B cell (primary cell): Measurements from ENCODE around the gene CRTC1. TPM values are rescaled to one million over a fixed set of nuclear protein-coding genes. Genes with fewer than 3 reads are reported as not detected.
A peak's percentile ranks its signal among the peaks of the same experiment; 100 is the strongest.

Source experiments
- ATAC-seq: fragments of 200-7000 bp; cut with Tn5 transposase; one replicate; pipeline ENCODE4 v1.10.0; 2021; ENCODE audit warnings: low read depth, mild to moderate bottlenecking, moderate number of reproducible peaks, moderate library complexity
- CTCF ChIA-PET: fragments of 350-600 bp; sonication (Branson Sonifier 250); formaldehyde crosslinking; loops from one replicate; lab custom pipeline; 2021; ENCODE audit warnings: antibody characterized with exemption, inconsistent platforms; lab: Charles Lee
- POLR2A ChIA-PET: fragments of 350-600 bp; sonication (Branson Sonifier 250); formaldehyde crosslinking; loops from one replicate; lab custom pipeline; 2021; ENCODE audit warnings: antibody characterized with exemption; lab: Charles Lee
- DNase-seq: peaks from one replicate; pipeline ENCODE4 v3.0.0; 2013
- H2AFZ ChIP-seq: 2 replicates; pipeline ENCODE4 v1.6.1; 2012; ENCODE audit warnings: mild to moderate bottlenecking, low read depth, low read length; ENCODE audit not compliant: insufficient read depth, poor library complexity, severe bottlenecking
- H3K27ac ChIP-seq, 2 donors: 1 replicate in 1 of 2; 2 replicates in 1 of 2; pipeline ENCODE4 v1.5.1; 2012 to 2013; ENCODE audit warnings: low read length in 2 of 2, mild to moderate bottlenecking in 2 of 2, moderate library complexity in 1 of 2
- H3K27me3 ChIP-seq, 4 experiments: fragments of 200-600 bp in 1 of 4; sonication (generic) in 1 of 4; replicated peaks in 1 of 4; 1 replicate in 2 of 4; 2 replicates in 2 of 4; pipeline versions ENCODE4 v1.6.1 to v1.7.0; 2013 to 2016; ENCODE audit warnings: low read length in 3 of 4, mild to moderate bottlenecking in 2 of 4, mixed read lengths in 1 of 4, moderate library complexity in 1 of 4; ENCODE audit not compliant: insufficient read depth in 4 of 4, control insufficient read depth in 3 of 4; ENCODE audit errors: control extremely low read depth in 1 of 4
- H3K36me3 ChIP-seq, 2 experiments: replicated peaks in 1 of 2; 1 replicate in 1 of 2; 2 replicates in 1 of 2; pipeline versions ENCODE4 v1.6.1 to v1.7.1; 2013; ENCODE audit warnings: low read length in 1 of 2; ENCODE audit not compliant: insufficient read depth in 2 of 2, control insufficient read depth in 1 of 2; ENCODE audit errors: control extremely low read depth in 1 of 2, extremely low read depth in 1 of 2
- H3K4me1 ChIP-seq, 2 donors: fragments of 200-600 bp in 1 of 2; sonication (generic) in 1 of 2; 1 replicate in 1 of 2; 2 replicates in 1 of 2; pipeline versions ENCODE4 v1.5.1 to v1.6.1; 2013 to 2017; ENCODE audit warnings: low read length in 2 of 2; ENCODE audit not compliant: control insufficient read depth in 2 of 2, insufficient read depth in 2 of 2
- H3K4me2 ChIP-seq: replicated peaks from 2 replicates; pipeline ENCODE3; 2012; ENCODE audit warnings: mild to moderate bottlenecking, low read depth, low read length; ENCODE audit not compliant: poor library complexity, severe bottlenecking
- H3K4me3 ChIP-seq, 5 experiments: fragments of 200-600 bp in 1 of 5; sonication (generic) in 1 of 5; 1 replicate in 3 of 5; 2 replicates in 2 of 5; pipeline versions ENCODE4 v1.5.1 to v1.7.0; 2011 to 2016; ENCODE audit warnings: low read length in 4 of 5, mild to moderate bottlenecking in 4 of 5, low read depth in 2 of 5, control low read depth in 1 of 5, moderate library complexity in 1 of 5; ENCODE audit not compliant: insufficient read depth in 1 of 5; ENCODE audit errors: control extremely low read depth in 1 of 5, extremely low read depth in 1 of 5
- H3K79me2 ChIP-seq: fragments of 200-600 bp; sonication (generic); one replicate; pipeline ENCODE4 v1.6.0; 2016; ENCODE audit warnings: low read length; ENCODE audit not compliant: control insufficient read depth, insufficient read depth
- H3K9ac ChIP-seq: fragments of 200-600 bp; sonication (generic); 2 replicates; pipeline ENCODE4 v1.6.1; 2017; ENCODE audit warnings: mild to moderate bottlenecking, low read length, moderate library complexity
- H3K9me3 ChIP-seq, 3 donors: one replicate each; pipeline versions ENCODE4 v1.6.1 to v1.7.1; 2013; ENCODE audit warnings: low read length in 2 of 3; ENCODE audit not compliant: control insufficient read depth in 2 of 3, insufficient read depth in 1 of 3; ENCODE audit errors: control extremely low read depth in 1 of 3
- H4K20me1 ChIP-seq: 2 replicates; pipeline ENCODE4 v1.6.0; 2012; ENCODE audit warnings: mild to moderate bottlenecking, low read length; ENCODE audit not compliant: insufficient read depth, control insufficient read depth, poor library complexity, severe bottlenecking
- H3K27ac Mint-ChIP-seq: one replicate; pipeline ENCODE4 v1.8.0; 2021; ENCODE audit warnings: mixed read lengths
- H3K27me3 Mint-ChIP-seq: one replicate; pipeline ENCODE4 v1.8.0; 2021; ENCODE audit warnings: mixed read lengths
- H3K4me1 Mint-ChIP-seq: one replicate; pipeline ENCODE4 v1.8.0; 2021; ENCODE audit warnings: mixed read lengths
- H3K4me3 Mint-ChIP-seq: one replicate; pipeline ENCODE4 v1.8.0; 2021; ENCODE audit warnings: mixed read lengths
- H3K9me3 Mint-ChIP-seq: one replicate; pipeline ENCODE4 v1.8.0; 2022; ENCODE audit warnings: mixed read lengths; ENCODE audit not compliant: insufficient read depth
- CTCF ChIP-seq: fragments of 200-600 bp; IDR thresholded peaks from one replicate; pipeline ENCODE4 v1.8.0; 2022; ENCODE audit warnings: antibody characterized with exemption, mild to moderate bottlenecking
- EZH2 ChIP-seq: IDR thresholded peaks from 2 replicates; pipeline ENCODE4 v1.6.1; 2012; ENCODE audit warnings: borderline replicate concordance, low read depth, mild to moderate bottlenecking, moderate library complexity, low read length; ENCODE audit not compliant: insufficient read depth, poor library complexity, severe bottlenecking
- WGBS: methylation state at CpG from one replicate; pipeline ENCODE4 v1.1.5; 2013; ENCODE audit warnings: missing lambda C conversion rate; ENCODE audit not compliant: insufficient coverage; 5-methylcytosine and 5-hydroxymethylcytosine counted together
- intact Hi-C: fragments of 100-400 bp; cut with micrococcal nuclease; formaldehyde crosslinking; loops from one replicate; pipeline ENCODE4 v1.10.0; 2022
- polyA plus RNA-seq: library from polyadenylated mRNA; depleted of rRNA; stranded (reverse); fragments of >200 nt; gene quantifications from 2 replicates; pipeline ENCODE4 v1.2.3, GENCODE V29; 2012
- total RNA-seq, 2 donors: library from RNA; stranded (reverse); fragments of 120-200 nt in 1 of 2; gene quantifications; 1 replicate in 1 of 2; 2 replicates in 1 of 2; pipeline versions ENCODE4 v1.2.3 to v1.2.4, GENCODE V29; 2013 to 2022

Gene CRTC1
- total and polyA plus RNA-seq, 2 donors (not counting 1 experiment from before 2014, with no cell fraction given) = 15.9 to 30.1 TPM

- Histone ChIP-seq H3K79me2 (no peaks in the 10 kb centered on the region), H3K36me3 (no peaks in the 10 kb centered on the region), H3K4me1 (peaks cover 30 to 44% of the 10 kb centered on the region in 2 donors), H3K27ac (no peak overlapping the region), H3K4me3 (no peak overlapping the region), H3K4me2 (no peak overlapping the region), H2AFZ (no peak overlapping the region), H4K20me1 (peaks cover 25% of the 10 kb centered on the region), H3K27me3 (peaks cover 0 to 48% (median 24%) of the 10 kb centered on the region in 4 experiments), H3K9ac (no peak overlapping the region), H3K9me3 (peaks cover 0 to 42% (median 0%) of the 10 kb centered on the region in 3 donors)
- ATAC-seq (no peak), DNase-seq (no peak)
- ChIA-PET POLR2A (no interaction called here), CTCF (no interaction called here)
- H3K9me3 Mint-ChIP-seq = no peaks in the 10 kb centered on the region
- 92% methylated on average over 15 of the region's 19 CpGs for WGBS
- no peak overlapping the region for H3K4me3 Mint-ChIP-seq
- no peak for TF ChIP-seq EZH2
- no peak for TF ChIP-seq CTCF
- peak overlapping the region; percentile 15 for H3K27ac Mint-ChIP-seq
- peaks cover 42% of the 10 kb centered on the region for H3K4me1 Mint-ChIP-seq
- intact Hi-C loops = no loop called here
- H3K27me3 Mint-ChIP-seq = peaks cover 32% of the 10 kb centered on the region
Observed at GRCh38 chr19:18783958-18784785, 100.7 kb downstream of the CRTC1 start.

GRCh38 chr19:18784786-18785120 lies 101.3 kb downstream of the CRTC1 start:
- Mint-ChIP-seq H3K27ac (no peak overlapping the region), H3K27me3 (peaks cover 38% of the 10 kb centered on the region), H3K9me3 (no peaks in the 10 kb centered on the region), H3K4me1 (peaks cover 48% of the 10 kb centered on the region), H3K4me3 (no peak overlapping the region)
- no peak overlapping the region for H2AFZ ChIP-seq
- H4K20me1 ChIP-seq = peaks cover 27% of the 10 kb centered on the region
- peak overlapping the region; percentile 53 for H3K4me2 ChIP-seq
- H3K36me3 ChIP-seq = no peaks in the 10 kb centered on the region
- DNase-seq (no peak), ATAC-seq (no peak)
- TF ChIP-seq CTCF (no peak), EZH2 (no peak)
- H3K9ac ChIP-seq = no peak overlapping the region
- H3K4me1 ChIP-seq = peaks cover 36 to 49% of the 10 kb centered on the region in 2 donors
- ChIA-PET CTCF (no interaction called here), POLR2A (no interaction called here)
- H3K4me3 ChIP-seq = no peak overlapping the region
- no peak overlapping the region for H3K27ac ChIP-seq
- H3K79me2 ChIP-seq = no peaks in the 10 kb centered on the region
- H3K27me3 ChIP-seq = peaks cover 0 to 54% (median 28%) of the 10 kb centered on the region in 4 experiments
- intact Hi-C loops = loop anchor here (5.0 kb wide), 2 partner anchors 48 to 147 kb away; partner anchors contain the start of genes KLHL26 and UPF1
- 88% methylated on average over 16 of the region's 16 CpGs for WGBS
- H3K9me3 ChIP-seq = peaks cover 0 to 43% (median 0%) of the 10 kb centered on the region in 3 donors
